ENCODE results near the gene MAPK12.

GRCh38 chr22:50281957-50282356, 20.5 kb upstream of the MAPK12 start:
- TF ChIP-seq CTCF (IDR thresholded peaks at IDR 0.05), result no peak
- TF ChIP-seq POLR2A (IDR thresholded peaks at IDR 0.05), result no peak
